Left ventricle myocardium inferior (tissue), 1 donor: Measurements from ENCODE around the gene LMLN. TPM values are rescaled to one million over a fixed set of nuclear protein-coding genes. Genes with fewer than 3 reads are reported as not detected.
"Not testable (repeated sequence)": the region's sequence is repeated elsewhere in the genome, so short reads cannot be mapped to it uniquely, and the experiment has no call there.

Experiments
- DNase-seq: peaks from one replicate; pipeline ENCODE4 v3.0.0-alpha.2; 2020
- H3K27ac ChIP-seq: fragments of 200-600 bp; replicated peaks from 2 replicates; pipeline ENCODE4 v1.8.0; 2021
- H3K27me3 ChIP-seq: fragments of 200-600 bp; 2 replicates; pipeline ENCODE4 v1.8.0; 2021; ENCODE audit warnings: low read depth
- H3K36me3 ChIP-seq: fragments of 200-600 bp; 2 replicates; pipeline ENCODE4 v1.8.0; 2021
- H3K4me1 ChIP-seq: fragments of 200-600 bp; 2 replicates; pipeline ENCODE4 v1.8.0; 2021
- H3K4me3 ChIP-seq: fragments of 200-600 bp; 2 replicates; pipeline ENCODE4 v1.8.0; 2021; ENCODE audit warnings: mild to moderate bottlenecking, moderate library complexity
- H3K9me3 ChIP-seq: fragments of 200-600 bp; replicated peaks from 2 replicates; pipeline ENCODE4 v1.8.0; 2021
- CTCF ChIP-seq: fragments of 200-600 bp; IDR thresholded peaks from 2 replicates; pipeline ENCODE4 v1.8.0; 2021; ENCODE audit warnings: antibody characterized with exemption, mild to moderate bottlenecking, borderline replicate concordance
- intact Hi-C: fragments of 100-400 bp; cut with micrococcal nuclease; formaldehyde crosslinking; loops from one replicate; pipeline ENCODE4 v1.11.0; 2022
- total RNA-seq: library from RNA; stranded (reverse); fragmentation: NEBNext Ultra II Directional; extraction: Animal tissue kit (Norgen Biotek cat#: 25700); gene quantifications from one replicate; pipeline ENCODE4 v1.2.1, GENCODE V29; 2021
- donor health status: DM: no; HTN: yes; CAD: no; lungs with severe emphysema.

LMLN gene
- total RNA-seq, 1 donor from 2014 or later = 10.6 TPM

GRCh38 chr3:197955892-197956477 is 4.0 kb upstream of the LMLN start:
- intact Hi-C loops = no loop called here
- H3K4me3 ChIP-seq = no peak overlapping the region
- peaks cover 85% of the 10 kb centered on the region for H3K4me1 ChIP-seq
- no peak for DNase-seq
- no peaks in the 10 kb centered on the region for H3K9me3 ChIP-seq
- TF ChIP-seq CTCF = no peak
- H3K36me3 ChIP-seq = peaks cover 59% of the 10 kb centered on the region
- H3K27ac ChIP-seq = no peak overlapping the region
- no peaks in the 10 kb centered on the region for H3K27me3 ChIP-seq

GRCh38 chr3:197956626-197956988 is 3.4 kb upstream of the LMLN start:
- Histone ChIP-seq H3K9me3 (no peaks in the 10 kb centered on the region), H3K36me3 (peaks cover 53% of the 10 kb centered on the region), H3K4me1 (peaks cover 83% of the 10 kb centered on the region), H3K27me3 (no peaks in the 10 kb centered on the region), H3K27ac (no peak overlapping the region), H3K4me3 (no peak overlapping the region)
- no peak for DNase-seq
- no peak for TF ChIP-seq CTCF
- intact Hi-C loops = no loop called here

- no peak for DNase-seq
- no peak for TF ChIP-seq CTCF
- Histone ChIP-seq H3K27ac (no peak overlapping the region), H3K4me1 (peaks cover 72% of the 10 kb centered on the region), H3K4me3 (no peak overlapping the region), H3K27me3 (no peaks in the 10 kb centered on the region), H3K36me3 (peaks cover 41% of the 10 kb centered on the region), H3K9me3 (no peaks in the 10 kb centered on the region)
- intact Hi-C loops = no loop called here
Measured at GRCh38 chr3:197957790-197958133, 2.3 kb upstream of the LMLN start.

GRCh38 chr3:197958346-197958745 is 1.7 kb upstream of the LMLN start:
- Histone ChIP-seq H3K27ac (peak overlapping the region; percentile 88), H3K27me3 (no peaks in the 10 kb centered on the region), H3K36me3 (peaks cover 35% of the 10 kb centered on the region), H3K9me3 (no peaks in the 10 kb centered on the region), H3K4me1 (peaks cover 66% of the 10 kb centered on the region), H3K4me3 (no peak overlapping the region)
- TF ChIP-seq CTCF = no peak
- intact Hi-C loops = no loop called here
- no peak for DNase-seq

GRCh38 chr3:197958848-197959247 is 1.2 kb upstream of the LMLN start:
- DNase-seq, intact Hi-C loops, H3K27me3 ChIP-seq, H3K9me3 ChIP-seq: not testable (repeated sequence)
- Histone ChIP-seq H3K4me1 (peaks cover 61% of the 10 kb centered on the region), H3K27ac (peak overlapping the region; percentile 88), H3K36me3 (peaks cover 30% of the 10 kb centered on the region), H3K4me3 (peak overlapping the region; percentile 93)

- no peak for DNase-seq
- Histone ChIP-seq H3K27ac (peak overlapping the region; percentile 88), H3K9me3 (no peaks in the 10 kb centered on the region), H3K27me3 (no peaks in the 10 kb centered on the region), H3K4me3 (peak overlapping the region; percentile 93), H3K4me1 (peaks cover 54% of the 10 kb centered on the region), H3K36me3 (peaks cover 24% of the 10 kb centered on the region)
- intact Hi-C loops = no loop called here
- TF ChIP-seq CTCF = no peak
Measured at GRCh38 chr3:197959500-197959890, 522 bp upstream of the LMLN start.
